Endothelial cell of umbilical vein (primary cell): ENCODE results near the gene COQ9. TPM values are rescaled to one million over a fixed set of nuclear protein-coding genes. Genes with fewer than 3 reads are reported as not detected.

Experiments
- BruUV-seq: library from RNA; stranded (reverse); fragments of 400-500 nt; replicated peaks from 2 replicates; lab custom pipeline; 2021; lab: Mats Ljungman, UMichigan
- CTCF ChIA-PET: fragments of 300-600, 350-600 bp; sonication (Branson Sonifier 250); formaldehyde crosslinking; loops from one replicate; lab custom pipeline; 2021; ENCODE audit warnings: antibody characterized with exemption, inconsistent platforms; lab: Charles Lee
- POLR2A ChIA-PET: fragments of 300-600, 350-600 bp; sonication (Branson Sonifier 250); formaldehyde crosslinking; loops from one replicate; lab custom pipeline; 2021; ENCODE audit warnings: antibody characterized with exemption, inconsistent platforms; lab: Charles Lee
- DNase-seq: peaks from one replicate; pipeline ENCODE4 v3.0.0-alpha.2; 2011; ENCODE audit warnings: low read depth, low spot score
- FAIRE-seq: peaks from 2 replicates; lab custom pipeline; 2011; peaks lifted over from hg19 to GRCh38; lab: Jason Lieb, UNC
- H2AFZ ChIP-seq: 2 replicates; pipeline ENCODE4 v1.6.0; 2012; ENCODE audit warnings: low read depth, low read length, control low read depth, inconsistent platforms
- H3K27ac ChIP-seq: 2 replicates; pipeline ENCODE4 v1.5.1; 2011; ENCODE audit warnings: low read depth, mild to moderate bottlenecking, control low read depth, low read length, moderate library complexity; ENCODE audit not compliant: insufficient read depth
- H3K27me3 ChIP-seq, 2 experiments: 2 replicates each; pipeline versions ENCODE4 v1.6.0 to v1.6.1; 2011; ENCODE audit warnings: low read length in 2 of 2, mixed read lengths in 1 of 2; ENCODE audit not compliant: control insufficient read depth in 2 of 2, insufficient read depth in 2 of 2
- H3K36me3 ChIP-seq, 2 experiments: 2 replicates in 1 of 2; 3 replicates in 1 of 2; pipeline ENCODE4 v1.5.1; 2011; ENCODE audit warnings: low read length in 2 of 2, mild to moderate bottlenecking in 1 of 2, moderate library complexity in 1 of 2; ENCODE audit not compliant: control insufficient read depth in 2 of 2, insufficient read depth in 2 of 2; ENCODE audit errors: extremely low read depth in 1 of 2
- H3K4me1 ChIP-seq: 3 replicates; pipeline ENCODE4 v1.5.1; 2011; ENCODE audit warnings: mild to moderate bottlenecking, low read length; ENCODE audit not compliant: control insufficient read depth, insufficient read depth; ENCODE audit errors: extremely low read depth
- H3K4me2 ChIP-seq: 2 replicates; pipeline ENCODE4 v1.6.1; 2011; ENCODE audit warnings: low read length, control low read depth, mixed read lengths; ENCODE audit not compliant: insufficient read depth
- H3K4me3 ChIP-seq, 3 experiments: fragments of 200-600 bp in 1 of 3; sonication (generic), shearing (Covaris generic) in 1 of 3; replicated peaks in 1 of 3; 2 replicates each; pipeline ENCODE4 v1.5.1; 2011 to 2016; ENCODE audit warnings: control low read depth in 3 of 3, low read length in 3 of 3, mild to moderate bottlenecking in 2 of 3, inconsistent platforms in 1 of 3, low read depth in 1 of 3, moderate library complexity in 1 of 3; ENCODE audit not compliant: insufficient read depth in 1 of 3
- H3K79me2 ChIP-seq: 2 replicates; pipeline ENCODE4 v1.6.0; 2012; ENCODE audit warnings: low read length, inconsistent platforms; ENCODE audit not compliant: control insufficient read depth, insufficient read depth
- H3K9ac ChIP-seq: replicated peaks from 2 replicates; pipeline ENCODE3; 2011; ENCODE audit warnings: low read length, control low read depth; ENCODE audit not compliant: insufficient read depth; ENCODE audit errors: extremely low read depth
- H3K9me1 ChIP-seq: replicated peaks from 3 replicates; pipeline ENCODE4 v1.6.0; 2011; ENCODE audit warnings: mild to moderate bottlenecking, low read length; ENCODE audit not compliant: control insufficient read depth, insufficient read depth; ENCODE audit errors: extremely low read depth
- H3K9me3 ChIP-seq: replicated peaks from 2 replicates; pipeline ENCODE4 v1.5.1; 2012; ENCODE audit warnings: low read length, inconsistent platforms; ENCODE audit not compliant: control insufficient read depth, insufficient read depth
- H4K20me1 ChIP-seq: replicated peaks from 2 replicates; pipeline ENCODE3; 2011; ENCODE audit warnings: mild to moderate bottlenecking, low read length; ENCODE audit not compliant: control insufficient read depth, insufficient read depth; ENCODE audit errors: extremely low read depth
- EZH2 ChIP-seq: IDR thresholded peaks from 2 replicates; pipeline ENCODE4 v1.6.1; 2012; ENCODE audit warnings: borderline replicate concordance, low read depth, mild to moderate bottlenecking, moderate library complexity, low read length, inconsistent platforms; ENCODE audit not compliant: severe bottlenecking
- FOS ChIP-seq: IDR thresholded peaks from 2 replicates; pipeline ENCODE4 v1.6.1; 2011; ENCODE audit warnings: mild to moderate bottlenecking, low read length, moderate library complexity, borderline replicate concordance; ENCODE audit not compliant: insufficient read depth
- GATA2 ChIP-seq: IDR thresholded peaks from 2 replicates; pipeline ENCODE4 v1.7.0; 2011; ENCODE audit warnings: low read depth, mild to moderate bottlenecking, moderate library complexity, mixed read lengths, low read length; ENCODE audit not compliant: insufficient read length, insufficient read depth
- JUN ChIP-seq: IDR thresholded peaks from 2 replicates; pipeline ENCODE4 v1.6.1; 2011; ENCODE audit warnings: borderline replicate concordance, low read depth; ENCODE audit not compliant: insufficient read length, insufficient read depth
- MYC ChIP-seq: IDR thresholded peaks from one replicate; pipeline ENCODE4 v1.6.1; 2011; ENCODE audit warnings: mild to moderate bottlenecking, low read depth, low read length
- POLR2A ChIP-seq: IDR thresholded peaks from 2 replicates; pipeline ENCODE4 v1.6.1; 2012; ENCODE audit warnings: low read depth, mild to moderate bottlenecking, control low read depth, low read length
- POLR2AphosphoS5 ChIP-seq: IDR thresholded peaks from 2 replicates; pipeline ENCODE4 v1.6.1; 2012; ENCODE audit warnings: low read depth, mild to moderate bottlenecking, control low read depth, low read length, moderate library complexity; ENCODE audit not compliant: insufficient read depth
- dilution Hi-C: fragments of 300-500 bp; cut with MboI; formaldehyde crosslinking; loops from one replicate; pipeline ENCODE4 v1.15.0; 2019; ENCODE audit warnings: low sequenced_read_pairs; ENCODE audit not compliant: extremely low pct_ligation_motif_present
- intact Hi-C: fragments of 100-400 bp; cut with micrococcal nuclease; formaldehyde crosslinking; loops from one replicate; pipeline ENCODE4 v1.10.0; 2022
- polyA plus RNA-seq, 4 experiments: library from polyadenylated mRNA; depleted of rRNA in 3 of 4; stranded (reverse) in 3 of 4; unstranded in 1 of 4; fragments of >200 nt; gene quantifications; 2 replicates each; pipeline versions ENCODE4 v1.2.1 to v1.2.3, GENCODE V29; 2011 to 2012; ENCODE audit warnings: missing spikeins in 1 of 4
- total RNA-seq: library from RNA; stranded (reverse); gene quantifications from 2 replicates; pipeline ENCODE4 v1.2.3, GENCODE V29; 2021
- TF ChIP-seq, protein P1 (sequence below), 2 donors: IDR thresholded peaks; 1 replicate in 1 of 2; 2 replicates in 1 of 2; pipeline ENCODE4 v1.5.1; 2011; ENCODE audit warnings: low read length in 2 of 2, mild to moderate bottlenecking in 2 of 2, moderate library complexity in 2 of 2, control low read depth in 1 of 2, inconsistent platforms in 1 of 2, low read depth in 1 of 2; ENCODE audit not compliant: insufficient read depth in 1 of 2; ENCODE audit errors: extremely low read depth in 1 of 2
- TF ChIP-seq, protein P2 (sequence below): IDR thresholded peaks from 2 replicates; pipeline ENCODE4 v1.6.1; 2011; ENCODE audit not compliant: insufficient read depth, insufficient read length

COQ9 gene
- total and polyA plus RNA-seq, 2 donors (not counting 3 experiments of a cell fraction or from before 2014, with no cell fraction given) = 42.5 to 78.3 TPM

DNA sequence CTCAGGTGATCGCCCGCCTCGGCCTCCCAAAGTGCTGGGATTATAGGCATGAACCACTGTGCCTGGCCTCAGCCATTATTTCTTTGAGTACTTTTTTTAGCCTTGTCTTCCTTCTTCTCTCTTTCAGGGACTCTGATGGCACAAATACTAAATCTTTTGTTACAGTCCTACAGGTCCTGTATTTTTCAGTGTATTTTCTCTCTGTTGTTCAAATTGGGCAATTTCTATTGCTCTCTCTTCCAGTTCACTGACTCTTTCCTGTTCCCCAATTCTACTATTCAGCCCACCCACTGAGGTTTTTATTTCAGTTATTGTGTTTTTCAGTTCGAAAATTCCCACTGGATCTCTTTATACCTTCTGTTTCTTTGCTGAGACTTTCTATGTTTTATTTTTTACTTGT is 46.5 kb downstream of the COQ9 start:
- FAIRE-seq = no peak

More for the DNA sequence above, 46.5 kb downstream of the COQ9 start:
- H3K4me3 ChIP-seq = no peak overlapping the region
- no peak overlapping the region for H2AFZ ChIP-seq
- no peak overlapping the region for H3K27ac ChIP-seq
- H3K36me3 ChIP-seq = no peaks in the 10 kb centered on the region
- H3K4me1 ChIP-seq = no peaks in the 10 kb centered on the region
- no TSS peak for BruUV-seq
- DNase-seq = no peak
- H3K9ac ChIP-seq = no peak overlapping the region
- intact Hi-C loops = no loop called here
- no peak for TF ChIP-seq FOS
- TF ChIP-seq POLR2A = no peak
- TF ChIP-seq, protein P1, sequence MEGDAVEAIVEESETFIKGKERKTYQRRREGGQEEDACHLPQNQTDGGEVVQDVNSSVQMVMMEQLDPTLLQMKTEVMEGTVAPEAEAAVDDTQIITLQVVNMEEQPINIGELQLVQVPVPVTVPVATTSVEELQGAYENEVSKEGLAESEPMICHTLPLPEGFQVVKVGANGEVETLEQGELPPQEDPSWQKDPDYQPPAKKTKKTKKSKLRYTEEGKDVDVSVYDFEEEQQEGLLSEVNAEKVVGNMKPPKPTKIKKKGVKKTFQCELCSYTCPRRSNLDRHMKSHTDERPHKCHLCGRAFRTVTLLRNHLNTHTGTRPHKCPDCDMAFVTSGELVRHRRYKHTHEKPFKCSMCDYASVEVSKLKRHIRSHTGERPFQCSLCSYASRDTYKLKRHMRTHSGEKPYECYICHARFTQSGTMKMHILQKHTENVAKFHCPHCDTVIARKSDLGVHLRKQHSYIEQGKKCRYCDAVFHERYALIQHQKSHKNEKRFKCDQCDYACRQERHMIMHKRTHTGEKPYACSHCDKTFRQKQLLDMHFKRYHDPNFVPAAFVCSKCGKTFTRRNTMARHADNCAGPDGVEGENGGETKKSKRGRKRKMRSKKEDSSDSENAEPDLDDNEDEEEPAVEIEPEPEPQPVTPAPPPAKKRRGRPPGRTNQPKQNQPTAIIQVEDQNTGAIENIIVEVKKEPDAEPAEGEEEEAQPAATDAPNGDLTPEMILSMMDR (IDR thresholded peaks at IDR 0.05; ENCODE audit: extremely low read depth in 1 of 2, insufficient read depth in 1 of 2, low read depth in 1 of 2, low read length in 2 of 2) = no peak
- no peak for TF ChIP-seq EZH2
- no peak for TF ChIP-seq MYC
- TF ChIP-seq GATA2 = no peak
- TF ChIP-seq JUN = no peak
- TF ChIP-seq, protein P2, sequence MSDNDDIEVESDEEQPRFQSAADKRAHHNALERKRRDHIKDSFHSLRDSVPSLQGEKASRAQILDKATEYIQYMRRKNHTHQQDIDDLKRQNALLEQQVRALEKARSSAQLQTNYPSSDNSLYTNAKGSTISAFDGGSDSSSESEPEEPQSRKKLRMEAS = no peak
- no peak for TF ChIP-seq POLR2AphosphoS5
- H3K79me2 ChIP-seq = no peaks in the 10 kb centered on the region
- H3K9me1 ChIP-seq = no peaks in the 10 kb centered on the region
- no peaks in the 10 kb centered on the region for H4K20me1 ChIP-seq
- no peak overlapping the region for H3K4me2 ChIP-seq
- ChIA-PET POLR2A (no interaction called here), CTCF (interaction anchor here (2.0 kb wide), 1 partner anchor 26 kb away, joined by 5 read pairs; no protein-coding TSS in a partner anchor)
- H3K27me3 ChIP-seq = peaks cover 10 to 11% of the 10 kb centered on the region in 2 experiments
- dilution Hi-C loops = no loop called here
- no peaks in the 10 kb centered on the region for H3K9me3 ChIP-seq
